Measurements from ENCODE around the gene HOXC4.
"Not testable (repeated sequence)": the region's sequence is repeated elsewhere in the genome, so short reads cannot be mapped to it uniquely, and the experiment has no call there.

The HOXC4 gene

GRCh38 chr12:54038284-54038870, 15.3 kb upstream of the HOXC4 start:
- Histone ChIP-seq H3K27me3 (ENCODE audit: control insufficient read depth in 1 of 2, insufficient read depth in 2 of 2, low read length in 2 of 2) (peaks cover 26 to 64% of the 10 kb centered on the region in 2 donors), H3K4me1 (ENCODE audit: control insufficient read depth, insufficient read depth, low read length) (peaks cover 4% of the 10 kb centered on the region), H3K4me3 (ENCODE audit: low read length in 2 of 2) (peak overlapping the region in 1 of 2 donors; percentile 15), H3K9me3 (ENCODE audit: control insufficient read depth in 2 of 2, low read length in 2 of 2) (no peaks in the 10 kb centered on the region), H3K36me3 (ENCODE audit: control insufficient read depth in 2 of 2, insufficient read depth in 2 of 2, low read length in 2 of 2) (no peaks in the 10 kb centered on the region), H3K9ac (ENCODE audit: low read length in 2 of 2) (no peak overlapping the region), H3K27ac (ENCODE audit: low read length) (no peak overlapping the region)

DNA sequence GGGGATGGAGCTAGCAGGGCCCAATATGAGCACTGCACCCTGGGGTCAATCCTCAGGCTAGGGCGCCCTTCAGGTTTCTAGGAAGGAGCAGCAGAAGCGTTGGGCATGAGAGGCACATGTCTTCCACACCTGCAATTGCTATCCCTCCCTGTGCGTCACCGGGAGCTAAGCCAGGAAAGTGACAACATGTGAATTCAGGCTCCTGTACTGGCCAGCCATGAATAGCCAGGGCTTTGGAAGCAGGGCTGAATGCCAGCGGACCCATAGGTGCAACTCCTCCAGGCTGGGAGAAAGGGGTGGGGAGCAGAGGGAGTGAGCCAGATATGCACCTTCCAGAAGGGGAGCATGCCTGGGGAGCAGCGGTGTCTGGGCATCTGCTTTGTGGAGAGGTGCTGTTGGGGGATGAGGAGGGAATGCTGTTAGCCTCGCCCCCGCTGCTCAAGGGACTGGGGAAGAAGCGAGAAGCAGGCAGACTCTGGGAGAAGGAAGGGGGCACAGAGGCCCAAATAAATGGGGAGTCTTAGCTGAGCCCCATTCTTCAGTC, 14.7 kb upstream of the HOXC4 start:
- H3K4me3 ChIP-seq (ENCODE audit: low read length in 2 of 2): peak overlapping the region in 1 of 2 donors; percentile 15
- no peak overlapping the region for H3K9ac ChIP-seq (ENCODE audit: low read length in 2 of 2)

DNA sequence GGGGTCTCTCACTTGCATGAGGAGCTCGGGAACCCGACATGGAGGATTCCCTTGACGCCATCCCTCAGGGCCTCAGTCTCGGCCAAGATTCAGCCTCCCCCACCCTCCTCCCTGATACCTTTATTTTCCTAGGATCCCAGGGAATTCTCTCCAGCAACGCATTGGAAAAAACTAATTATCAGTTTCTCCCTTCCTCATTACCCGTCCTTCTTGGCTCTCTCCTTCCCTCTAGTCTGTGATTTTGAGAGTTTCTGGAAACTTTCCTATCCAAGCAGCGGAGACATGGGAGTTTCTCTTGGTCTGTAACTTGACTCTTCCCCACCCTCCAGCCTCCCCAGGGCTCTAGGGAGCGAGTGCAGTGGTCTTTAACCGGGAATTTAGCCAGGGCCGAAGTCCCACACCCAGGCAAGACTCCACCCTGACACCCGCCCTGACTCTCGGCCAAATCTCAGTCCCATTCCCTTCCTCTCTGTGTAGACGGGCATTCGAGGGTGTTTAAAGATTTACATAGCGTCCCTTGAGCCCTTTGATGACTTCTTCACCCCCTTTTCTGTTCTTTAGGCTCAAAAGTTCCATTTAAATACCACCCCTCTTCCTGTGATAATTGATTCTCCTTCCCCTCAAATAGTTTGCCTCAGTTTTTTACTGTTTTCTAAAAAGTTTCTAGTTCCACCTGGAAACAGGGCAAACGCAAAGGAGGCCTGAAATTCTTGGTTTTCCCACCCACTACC, 14.1 kb upstream of the HOXC4 start:
- H3K9me3 ChIP-seq (ENCODE audit: control insufficient read depth in 2 of 2, low read length in 2 of 2): no peaks in the 10 kb centered on the region
- no peak overlapping the region for H3K4me3 ChIP-seq (ENCODE audit: low read length in 2 of 2)
- H3K9ac ChIP-seq (ENCODE audit: low read length in 2 of 2): no peak overlapping the region
- peaks cover 4% of the 10 kb centered on the region for H3K4me1 ChIP-seq (ENCODE audit: control insufficient read depth, insufficient read depth, low read length)
- H3K27me3 ChIP-seq (ENCODE audit: control insufficient read depth in 1 of 2, insufficient read depth in 2 of 2, low read length in 2 of 2): peaks cover 32 to 55% of the 10 kb centered on the region in 2 donors
- no peaks in the 10 kb centered on the region for H3K36me3 ChIP-seq (ENCODE audit: control insufficient read depth in 2 of 2, insufficient read depth in 2 of 2, low read length in 2 of 2)
- H3K27ac ChIP-seq (ENCODE audit: low read length): no peak overlapping the region

More for the DNA sequence above, 14.7 kb upstream of the HOXC4 start:
- Histone ChIP-seq H3K9me3 (ENCODE audit: control insufficient read depth in 2 of 2, low read length in 2 of 2) (no peaks in the 10 kb centered on the region), H3K4me1 (ENCODE audit: control insufficient read depth, insufficient read depth, low read length) (peaks cover 4% of the 10 kb centered on the region), H3K27me3 (ENCODE audit: control insufficient read depth in 1 of 2, insufficient read depth in 2 of 2, low read length in 2 of 2) (peaks cover 28 to 59% of the 10 kb centered on the region in 2 donors), H3K27ac (ENCODE audit: low read length) (no peak overlapping the region), H3K36me3 (ENCODE audit: control insufficient read depth in 2 of 2, insufficient read depth in 2 of 2, low read length in 2 of 2) (no peaks in the 10 kb centered on the region)

DNA sequence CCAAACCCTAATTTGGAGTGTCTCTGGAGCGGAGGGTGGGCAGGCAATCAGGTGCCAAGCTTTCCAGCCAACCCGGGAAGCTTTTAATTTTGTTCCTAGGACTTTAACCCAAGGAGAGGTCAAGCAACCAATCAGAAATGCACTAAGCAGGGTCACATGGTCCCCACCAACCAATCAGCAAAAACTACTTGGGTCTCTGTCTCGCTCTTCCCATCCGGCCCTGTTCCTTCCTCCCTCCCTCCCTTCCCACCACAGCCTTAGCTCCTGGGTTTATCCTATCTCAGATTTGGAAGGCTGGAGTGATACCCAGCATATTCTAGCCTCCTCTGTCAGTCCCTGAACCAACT, 13.5 kb upstream of the HOXC4 start:
- Histone ChIP-seq H3K27me3 (ENCODE audit: control insufficient read depth in 1 of 2, insufficient read depth in 2 of 2, low read length in 2 of 2) (peaks cover 28 to 54% of the 10 kb centered on the region in 2 donors), H3K36me3 (ENCODE audit: control insufficient read depth in 2 of 2, insufficient read depth in 2 of 2, low read length in 2 of 2) (no peaks in the 10 kb centered on the region)

DNA sequence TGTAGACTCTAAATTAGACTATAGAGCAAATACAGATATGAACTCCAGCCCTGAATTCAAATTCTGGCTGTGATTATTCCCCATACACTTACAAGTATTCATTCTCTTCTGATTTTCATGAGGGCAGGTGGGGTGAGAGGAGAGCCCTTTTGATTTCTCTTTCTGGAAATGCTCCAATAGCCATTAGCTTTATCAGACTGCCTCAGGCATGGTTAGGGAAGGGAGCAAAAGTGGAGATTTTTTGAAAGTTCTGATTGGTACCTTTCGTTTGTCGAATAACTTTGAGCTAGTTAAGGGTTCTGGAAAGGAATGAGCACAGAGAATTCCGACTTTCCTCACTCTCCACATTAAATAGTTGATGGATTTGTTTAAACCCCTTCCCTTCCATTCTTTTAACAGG, 13.0 kb upstream of the HOXC4 start:
- H3K27me3 ChIP-seq (ENCODE audit: control insufficient read depth in 1 of 2, insufficient read depth in 2 of 2, low read length in 2 of 2): peaks cover 30 to 53% of the 10 kb centered on the region in 2 donors
- peaks cover 4% of the 10 kb centered on the region for H3K4me1 ChIP-seq (ENCODE audit: control insufficient read depth, insufficient read depth, low read length)
- H3K4me3 ChIP-seq (ENCODE audit: low read length in 2 of 2): no peak overlapping the region
- H3K36me3 ChIP-seq (ENCODE audit: control insufficient read depth in 2 of 2, insufficient read depth in 2 of 2, low read length in 2 of 2): no peaks in the 10 kb centered on the region
- H3K9ac ChIP-seq (ENCODE audit: low read length in 2 of 2): no peak overlapping the region
- H3K27ac ChIP-seq (ENCODE audit: low read length): no peak overlapping the region
- no peaks in the 10 kb centered on the region for H3K9me3 ChIP-seq (ENCODE audit: control insufficient read depth in 2 of 2, low read length in 2 of 2)

More for the DNA sequence above, 13.5 kb upstream of the HOXC4 start:
- Histone ChIP-seq H3K27ac (ENCODE audit: low read length) (no peak overlapping the region), H3K9me3 (ENCODE audit: control insufficient read depth in 2 of 2, low read length in 2 of 2) (no peaks in the 10 kb centered on the region), H3K4me1 (ENCODE audit: control insufficient read depth, insufficient read depth, low read length) (peaks cover 4% of the 10 kb centered on the region), H3K4me3 (ENCODE audit: low read length in 2 of 2) (no peak overlapping the region), H3K9ac (ENCODE audit: low read length in 2 of 2) (no peak overlapping the region)

DNA sequence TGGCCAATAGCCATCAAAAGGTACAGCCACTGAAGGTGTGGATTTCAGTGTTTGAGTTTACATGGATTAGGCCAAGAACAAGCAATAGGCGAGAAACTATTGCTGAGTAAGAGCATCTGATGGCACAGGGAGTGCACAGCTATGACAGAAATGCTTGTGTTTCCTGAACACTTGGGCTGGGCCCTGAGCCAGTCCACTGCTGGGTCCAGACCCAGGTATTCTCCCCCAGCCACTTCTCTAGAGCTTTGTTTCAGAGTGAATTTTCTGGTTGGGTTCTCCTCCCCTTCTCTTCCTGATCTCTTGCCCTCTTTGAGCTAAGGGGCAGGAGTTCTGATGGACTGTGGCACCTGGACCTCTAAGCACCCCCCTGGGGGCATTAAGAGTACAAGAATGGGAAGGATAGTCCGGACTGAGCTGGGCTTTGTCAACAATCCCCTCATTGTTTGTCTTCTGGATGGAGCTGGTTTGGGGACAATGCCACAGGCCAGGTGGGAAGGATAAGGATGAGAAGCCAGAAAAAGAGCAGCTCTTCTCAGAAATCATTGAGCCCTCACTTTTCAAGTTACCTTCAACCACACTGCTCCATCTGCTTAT, 12.4 kb upstream of the HOXC4 start:
- Histone ChIP-seq H3K36me3 (ENCODE audit: control insufficient read depth in 2 of 2, insufficient read depth in 2 of 2, low read length in 2 of 2) (no peaks in the 10 kb centered on the region), H3K4me3 (ENCODE audit: low read length in 2 of 2) (no peak overlapping the region), H3K4me1 (ENCODE audit: control insufficient read depth, insufficient read depth, low read length) (peaks cover 4% of the 10 kb centered on the region), H3K27ac (ENCODE audit: low read length) (no peak overlapping the region), H3K9ac (ENCODE audit: low read length in 2 of 2) (no peak overlapping the region), H3K27me3 (ENCODE audit: control insufficient read depth in 1 of 2, insufficient read depth in 2 of 2, low read length in 2 of 2) (peaks cover 33 to 58% of the 10 kb centered on the region in 2 donors), H3K9me3 (ENCODE audit: control insufficient read depth in 2 of 2, low read length in 2 of 2) (no peaks in the 10 kb centered on the region)

DNA sequence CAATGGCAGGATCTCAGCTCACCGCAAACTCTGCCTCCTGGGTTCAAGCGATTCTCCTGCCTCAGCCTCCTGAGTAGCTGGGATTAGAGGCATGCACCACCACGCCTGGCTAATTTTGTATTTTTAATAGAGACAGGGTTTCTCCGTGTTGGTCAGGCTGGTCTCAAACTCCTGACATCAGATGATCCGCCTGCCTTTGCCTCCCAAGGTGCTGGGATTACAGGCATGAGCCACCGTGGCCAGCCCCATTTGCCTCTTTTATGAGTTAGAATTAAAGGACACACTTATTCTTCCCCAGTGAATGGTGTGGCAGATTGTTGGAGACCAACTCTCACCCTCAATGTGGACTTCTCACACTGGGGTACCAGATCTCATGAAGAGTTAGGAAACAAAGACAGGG, 11.6 kb upstream of the HOXC4 start:
- H3K4me3 ChIP-seq (ENCODE audit: low read length in 2 of 2); H3K27ac ChIP-seq (ENCODE audit: low read length); H3K36me3 ChIP-seq (ENCODE audit: control insufficient read depth in 2 of 2, insufficient read depth in 2 of 2, low read length in 2 of 2); H3K9ac ChIP-seq (ENCODE audit: low read length in 2 of 2); H3K4me1 ChIP-seq (ENCODE audit: control insufficient read depth, insufficient read depth, low read length); H3K9me3 ChIP-seq (ENCODE audit: control insufficient read depth in 2 of 2, low read length in 2 of 2): not testable (repeated sequence)
- peaks cover 40 to 65% of the 10 kb centered on the region in 2 donors for H3K27me3 ChIP-seq (ENCODE audit: control insufficient read depth in 1 of 2, insufficient read depth in 2 of 2, low read length in 2 of 2)

DNA sequence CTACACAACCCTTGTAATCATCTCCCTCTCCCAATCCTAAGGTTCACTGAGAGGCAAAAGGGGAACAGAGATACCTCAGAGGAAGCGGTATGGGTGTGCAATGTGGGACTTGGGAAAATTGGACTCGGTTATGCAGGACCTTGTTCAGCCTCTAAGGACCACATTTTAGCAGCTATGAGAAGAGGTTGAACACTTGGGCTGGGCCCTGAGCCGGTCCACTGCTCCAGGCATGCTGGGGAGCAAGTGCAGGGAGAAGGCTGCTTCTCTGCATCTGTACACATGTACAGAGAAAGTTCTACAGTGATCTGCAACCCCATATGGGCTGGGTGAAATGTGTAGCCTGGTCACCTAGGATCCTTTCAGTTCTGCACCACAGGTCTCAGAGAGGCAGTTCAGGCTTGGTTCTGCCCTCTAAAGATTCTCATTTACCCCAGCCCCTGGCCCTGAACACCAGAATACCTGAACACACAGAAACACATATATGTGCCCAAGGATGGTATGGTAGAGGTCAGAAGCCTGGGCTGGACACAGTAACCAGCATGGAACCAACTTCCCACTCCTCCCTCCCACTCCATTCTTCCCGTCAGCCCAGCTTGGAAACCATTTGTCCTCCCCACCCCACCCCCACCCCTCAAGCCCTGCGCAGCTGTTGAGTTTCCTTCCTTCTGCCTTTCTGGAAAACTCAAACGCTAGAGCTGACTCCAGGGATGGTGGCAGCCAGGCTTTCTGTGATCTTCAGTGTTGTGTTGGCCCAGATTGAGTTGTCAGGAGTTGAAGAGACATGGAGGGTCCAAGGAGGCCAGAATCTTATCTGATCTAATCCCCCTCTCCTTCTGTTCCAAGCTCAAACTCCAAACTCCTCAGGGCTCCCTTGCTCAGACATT, 10.4 kb upstream of the HOXC4 start:
- Histone ChIP-seq H3K36me3 (ENCODE audit: control insufficient read depth in 2 of 2, insufficient read depth in 2 of 2, low read length in 2 of 2) (no peaks in the 10 kb centered on the region), H3K9ac (ENCODE audit: low read length in 2 of 2) (no peak overlapping the region), H3K27ac (ENCODE audit: low read length) (no peak overlapping the region), H3K9me3 (ENCODE audit: control insufficient read depth in 2 of 2, low read length in 2 of 2) (no peaks in the 10 kb centered on the region), H3K4me1 (ENCODE audit: control insufficient read depth, insufficient read depth, low read length) (peaks cover 12% of the 10 kb centered on the region), H3K4me3 (ENCODE audit: low read length in 2 of 2) (no peak overlapping the region), H3K27me3 (ENCODE audit: control insufficient read depth in 1 of 2, insufficient read depth in 2 of 2, low read length in 2 of 2) (peaks cover 45 to 68% of the 10 kb centered on the region in 2 donors)

DNA sequence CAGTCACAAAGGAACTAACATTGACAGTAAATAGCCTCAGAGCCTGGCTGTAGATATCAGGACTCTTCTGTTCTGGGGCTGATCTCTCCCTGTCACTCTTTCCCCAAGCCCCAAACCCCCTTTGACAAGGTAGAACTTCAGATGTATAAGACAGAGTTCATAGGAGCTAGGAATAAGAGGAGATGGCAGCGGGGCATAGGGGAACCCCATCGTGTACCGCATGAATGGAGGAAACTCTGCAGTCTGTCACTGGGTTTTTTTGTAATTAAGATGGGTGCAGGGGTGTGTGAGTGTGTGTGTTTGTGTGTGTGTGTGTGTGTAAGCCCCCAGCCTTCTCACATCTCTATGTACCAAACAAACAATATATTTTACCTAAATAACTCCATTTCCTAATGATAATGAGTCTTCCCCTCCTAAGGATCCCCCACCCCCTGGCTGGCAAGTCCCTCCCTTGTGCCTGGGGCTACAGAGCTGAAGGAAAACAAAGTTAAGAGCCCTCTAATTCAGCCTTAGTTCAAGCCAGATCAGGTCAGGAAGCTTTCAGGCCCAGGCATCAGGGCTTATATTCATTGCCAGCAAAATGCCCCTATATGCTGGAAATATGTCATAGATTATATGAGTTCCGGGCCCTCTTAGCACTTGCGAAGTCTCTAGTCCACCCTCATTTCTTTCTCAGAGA, 9.1 kb upstream of the HOXC4 start:
- H3K4me3 ChIP-seq (ENCODE audit: low read length in 2 of 2): no peak overlapping the region
- H3K9ac ChIP-seq (ENCODE audit: low read length in 2 of 2): no peak overlapping the region
- H3K27me3 ChIP-seq (ENCODE audit: control insufficient read depth in 1 of 2, insufficient read depth in 2 of 2, low read length in 2 of 2): peaks cover 47 to 69% of the 10 kb centered on the region in 2 donors
- H3K4me1 ChIP-seq (ENCODE audit: control insufficient read depth, insufficient read depth, low read length): peaks cover 7% of the 10 kb centered on the region
- H3K36me3 ChIP-seq (ENCODE audit: control insufficient read depth in 2 of 2, insufficient read depth in 2 of 2, low read length in 2 of 2): no peaks in the 10 kb centered on the region
- H3K27ac ChIP-seq (ENCODE audit: low read length): no peak overlapping the region
- H3K9me3 ChIP-seq (ENCODE audit: control insufficient read depth in 2 of 2, low read length in 2 of 2): no peaks in the 10 kb centered on the region

GRCh38 chr12:54045401-54045800, 8.2 kb upstream of the HOXC4 start:
- Histone ChIP-seq H3K4me1 (ENCODE audit: control insufficient read depth, insufficient read depth, low read length) (peaks cover 7% of the 10 kb centered on the region), H3K27me3 (ENCODE audit: control insufficient read depth in 1 of 2, insufficient read depth in 2 of 2, low read length in 2 of 2) (peaks cover 45 to 71% of the 10 kb centered on the region in 2 donors), H3K36me3 (ENCODE audit: control insufficient read depth in 2 of 2, insufficient read depth in 2 of 2, low read length in 2 of 2) (no peaks in the 10 kb centered on the region), H3K4me3 (ENCODE audit: low read length in 2 of 2) (no peak overlapping the region), H3K9me3 (ENCODE audit: control insufficient read depth in 2 of 2, low read length in 2 of 2) (no peaks in the 10 kb centered on the region), H3K27ac (ENCODE audit: low read length) (no peak overlapping the region), H3K9ac (ENCODE audit: low read length in 2 of 2) (no peak overlapping the region)

Measured in stomach smooth muscle (tissue), 2 donors.